ENCODE results near the gene PCNX2. TPM values are rescaled to one million over a fixed set of nuclear protein-coding genes. Genes with fewer than 3 reads are reported as not detected.

The PCNX2 gene
- total RNA-seq, 1 experiment from 2014 or later, result 18.6 TPM

DNA sequence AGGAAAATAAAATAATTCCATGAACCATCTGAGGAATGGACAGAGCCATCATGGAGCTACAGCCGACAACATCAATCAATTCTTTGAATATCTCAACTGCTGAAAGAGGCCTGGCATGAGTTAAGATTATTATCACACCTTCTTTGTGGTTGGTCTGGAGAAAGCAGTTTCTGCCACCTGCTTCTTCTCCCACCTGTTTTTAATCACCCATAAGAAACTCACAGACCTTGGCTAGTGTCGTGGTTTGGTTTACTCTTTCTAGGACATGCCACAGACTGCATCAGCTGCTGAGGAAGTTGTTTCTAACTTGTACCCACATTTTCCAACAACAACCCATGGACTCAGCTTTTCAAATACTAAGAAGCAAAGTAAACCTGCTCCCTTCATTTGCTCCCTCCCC lies 279.6 kb downstream of the PCNX2 start:
- intact Hi-C loops (cut with micrococcal nuclease; ENCODE audit: unreplicated experiment), result no loop called here
- Histone ChIP-seq H3K36me3 (ENCODE audit: low read depth) (no peaks in the 10 kb centered on the region), H4K20me1 (ENCODE audit: insufficient read depth) (no peaks in the 10 kb centered on the region), H3K4me2 (no peak overlapping the region), H2AFZ (no peak overlapping the region), H3K4me1 (replicated peaks; ENCODE audit: insufficient read depth) (no peaks in the 10 kb centered on the region), H3K9me2 (ENCODE audit: insufficient read depth) (no peaks in the 10 kb centered on the region), H3F3A (ENCODE audit: insufficient read depth, low read depth) (no peaks in the 10 kb centered on the region), H3K4me3 (no peak overlapping the region), H3K79me2 (ENCODE audit: low read depth) (no peaks in the 10 kb centered on the region), H3K27ac (no peak overlapping the region), H3K27me3 (ENCODE audit: insufficient read depth, low read depth) (no peaks in the 10 kb centered on the region), H3K9me3 (ENCODE audit: insufficient read depth, low read depth) (no peaks in the 10 kb centered on the region)
- no peak for DNase-seq
- ChIA-PET CTCF (no interaction called here), POLR2A (ENCODE audit: unreplicated experiment) (interaction anchor here (0.6 kb wide), 1 partner anchor 106 kb away, joined by 5 read pairs; no protein-coding TSS in a partner anchor)
- TF ChIP-seq, protein P1, sequence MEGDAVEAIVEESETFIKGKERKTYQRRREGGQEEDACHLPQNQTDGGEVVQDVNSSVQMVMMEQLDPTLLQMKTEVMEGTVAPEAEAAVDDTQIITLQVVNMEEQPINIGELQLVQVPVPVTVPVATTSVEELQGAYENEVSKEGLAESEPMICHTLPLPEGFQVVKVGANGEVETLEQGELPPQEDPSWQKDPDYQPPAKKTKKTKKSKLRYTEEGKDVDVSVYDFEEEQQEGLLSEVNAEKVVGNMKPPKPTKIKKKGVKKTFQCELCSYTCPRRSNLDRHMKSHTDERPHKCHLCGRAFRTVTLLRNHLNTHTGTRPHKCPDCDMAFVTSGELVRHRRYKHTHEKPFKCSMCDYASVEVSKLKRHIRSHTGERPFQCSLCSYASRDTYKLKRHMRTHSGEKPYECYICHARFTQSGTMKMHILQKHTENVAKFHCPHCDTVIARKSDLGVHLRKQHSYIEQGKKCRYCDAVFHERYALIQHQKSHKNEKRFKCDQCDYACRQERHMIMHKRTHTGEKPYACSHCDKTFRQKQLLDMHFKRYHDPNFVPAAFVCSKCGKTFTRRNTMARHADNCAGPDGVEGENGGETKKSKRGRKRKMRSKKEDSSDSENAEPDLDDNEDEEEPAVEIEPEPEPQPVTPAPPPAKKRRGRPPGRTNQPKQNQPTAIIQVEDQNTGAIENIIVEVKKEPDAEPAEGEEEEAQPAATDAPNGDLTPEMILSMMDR (conservative IDR thresholded peaks at IDR 0.05), result no peak
- no peak for TF ChIP-seq EZH2 (IDR thresholded peaks at IDR 0.05; ENCODE audit: low read depth)
- no TSS peak for BruUV-seq (replicated peaks)

DNA sequence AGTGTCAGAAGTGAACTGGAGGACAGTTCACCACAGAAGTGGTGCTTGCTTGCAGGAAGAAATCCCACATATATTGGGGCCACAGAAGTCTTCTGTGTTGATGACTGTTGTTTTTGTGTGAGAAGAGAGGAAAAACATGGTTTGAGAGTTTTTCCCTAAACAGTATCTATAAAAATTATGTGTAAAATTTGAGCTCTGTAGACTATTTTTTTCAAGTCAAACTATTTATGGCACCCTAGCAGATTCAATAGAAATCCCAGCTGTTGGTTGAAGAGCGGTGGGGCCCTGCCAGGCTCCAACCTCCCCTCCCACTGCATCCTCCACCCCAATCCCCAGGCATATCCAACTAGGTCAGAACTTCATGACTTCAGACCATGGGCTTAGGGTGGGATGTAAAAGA lies 283.5 kb downstream of the PCNX2 start:
- Histone ChIP-seq H3K4me1 (replicated peaks; ENCODE audit: insufficient read depth) (no peaks in the 10 kb centered on the region), H4K20me1 (ENCODE audit: insufficient read depth) (no peaks in the 10 kb centered on the region), H3F3A (ENCODE audit: insufficient read depth, low read depth) (no peaks in the 10 kb centered on the region), H3K36me3 (ENCODE audit: low read depth) (no peaks in the 10 kb centered on the region), H3K27me3 (ENCODE audit: insufficient read depth, low read depth) (no peaks in the 10 kb centered on the region), H3K27ac (no peak overlapping the region), H3K4me3 (no peak overlapping the region), H3K79me2 (ENCODE audit: low read depth) (no peaks in the 10 kb centered on the region), H3K9me3 (ENCODE audit: insufficient read depth, low read depth) (no peaks in the 10 kb centered on the region), H3K9me2 (ENCODE audit: insufficient read depth) (no peaks in the 10 kb centered on the region), H2AFZ (no peak overlapping the region), H3K4me2 (no peak overlapping the region)
- TF ChIP-seq, protein P1 (conservative IDR thresholded peaks at IDR 0.05), result no peak
- TF ChIP-seq EZH2 (IDR thresholded peaks at IDR 0.05; ENCODE audit: low read depth), result no peak
- BruUV-seq (replicated peaks), result no TSS peak
- intact Hi-C loops (cut with micrococcal nuclease; ENCODE audit: unreplicated experiment), result no loop called here
- no peak for DNase-seq
- CTCF ChIA-PET, result no interaction called here
- POLR2A ChIA-PET (ENCODE audit: unreplicated experiment), result no interaction called here

DNA sequence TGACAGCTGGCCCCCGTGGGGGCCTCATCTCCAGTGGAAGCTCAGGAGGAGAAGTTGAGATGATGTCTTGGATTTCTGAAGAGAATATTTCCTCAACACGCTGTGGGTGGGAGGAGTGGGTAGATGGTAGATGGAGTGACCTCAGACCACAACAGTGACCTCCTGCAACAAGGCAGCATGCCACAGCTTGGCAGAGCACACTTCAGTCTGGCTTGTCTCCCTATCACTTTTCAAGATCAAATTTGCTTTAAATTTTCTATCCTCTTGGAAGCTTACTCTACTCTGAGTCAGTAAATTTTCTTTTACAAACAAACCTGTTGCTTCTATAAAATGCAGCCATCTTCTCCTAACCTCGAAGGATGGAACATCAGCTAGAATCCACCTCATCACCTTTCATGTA lies 285.4 kb downstream of the PCNX2 start:
- Histone ChIP-seq H3F3A (ENCODE audit: insufficient read depth, low read depth) (no peaks in the 10 kb centered on the region), H4K20me1 (ENCODE audit: insufficient read depth) (no peaks in the 10 kb centered on the region), H3K36me3 (ENCODE audit: low read depth) (no peaks in the 10 kb centered on the region), H3K4me2 (no peak overlapping the region), H3K4me3 (no peak overlapping the region), H3K27ac (no peak overlapping the region), H3K9me2 (ENCODE audit: insufficient read depth) (no peaks in the 10 kb centered on the region), H3K27me3 (ENCODE audit: insufficient read depth, low read depth) (no peaks in the 10 kb centered on the region), H3K79me2 (ENCODE audit: low read depth) (no peaks in the 10 kb centered on the region), H3K9me3 (ENCODE audit: insufficient read depth, low read depth) (no peaks in the 10 kb centered on the region), H3K4me1 (replicated peaks; ENCODE audit: insufficient read depth) (no peaks in the 10 kb centered on the region), H2AFZ (no peak overlapping the region)
- no TSS peak for BruUV-seq (replicated peaks)
- intact Hi-C loops (cut with micrococcal nuclease; ENCODE audit: unreplicated experiment), result no loop called here
- CTCF ChIA-PET, result no interaction called here
- TF ChIP-seq EZH2 (IDR thresholded peaks at IDR 0.05; ENCODE audit: low read depth), result no peak
- TF ChIP-seq, protein P1 (conservative IDR thresholded peaks at IDR 0.05), result no peak
- no peak for DNase-seq
- POLR2A ChIA-PET (ENCODE audit: unreplicated experiment), result no interaction called here

All from PC-9 (cell line).